Measurements from ENCODE around the gene KDF1.

The KDF1 gene

GRCh38 chr1:26911399-26912146 is 48.7 kb downstream of the KDF1 start:
- no peak for DNase-seq

GRCh38 chr1:26910343-26911160 is 49.7 kb downstream of the KDF1 start:
- DNase-seq = no peak

GRCh38 chr1:26909951-26910342 is 50.3 kb downstream of the KDF1 start:
- DNase-seq = no peak

GRCh38 chr1:26907071-26907917 is 53.0 kb downstream of the KDF1 start:
- DNase-seq = no peak

GRCh38 chr1:26900815-26901511 is 59.3 kb downstream of the KDF1 start:
- no peak for DNase-seq

GRCh38 chr1:26900001-26900814 is 60.1 kb downstream of the KDF1 start, which contains the start of gene GPATCH3:
Gene GPATCH3 (minus strand): TSS chr1:26900467. CDS start chr1:26900442, 25 bp downstream.
- peak; percentile 96 for DNase-seq
